Chondrocyte (in vitro differentiated cells): ENCODE data around the gene MRPL47. TPM values are rescaled to one million over a fixed set of nuclear protein-coding genes. Genes with fewer than 3 reads are reported as not detected.

Experiments
- DNase-seq: peaks from one replicate; pipeline ENCODE4 v3.0.0; 2021; ENCODE audit warnings: mixed read lengths, low spot score
- H3K27ac Mint-ChIP-seq: one replicate; pipeline ENCODE4 v1.8.0; 2021; ENCODE audit warnings: mild to moderate bottlenecking, moderate library complexity, mixed read lengths; ENCODE audit not compliant: unreplicated experiment
- H3K27me3 Mint-ChIP-seq: 2 replicates; pipeline ENCODE4 v1.8.0; 2021; ENCODE audit warnings: low read depth, mixed read lengths
- H3K36me3 Mint-ChIP-seq: 2 replicates; pipeline ENCODE4 v1.8.0; 2021; ENCODE audit warnings: low read depth, mixed read lengths
- H3K4me1 Mint-ChIP-seq: 2 replicates; pipeline ENCODE4 v1.8.0; 2021; ENCODE audit warnings: low read depth, mild to moderate bottlenecking, mixed read lengths
- H3K4me3 Mint-ChIP-seq: one replicate; pipeline ENCODE4 v1.8.0; 2021; ENCODE audit warnings: mild to moderate bottlenecking, moderate library complexity, mixed read lengths; ENCODE audit not compliant: unreplicated experiment
- H3K9me3 Mint-ChIP-seq: 2 replicates; pipeline ENCODE4 v1.8.0; 2021; ENCODE audit warnings: low read depth, mixed read lengths
- long read RNA-seq: library from polyadenylated mRNA; stranded (forward); transcript quantifications from one replicate; pipeline ENCODE4 v2.0.0, GENCODE V29; 2021
- total RNA-seq: library from RNA; stranded (reverse); gene quantifications from 3 replicates; pipeline ENCODE4 v1.2.1, GENCODE V29; 2021
- TF ChIP-seq, protein P1 (sequence below): fragments of 200-600 bp; sonication (generic); IDR thresholded peaks from 2 replicates; pipeline ENCODE4 v1.5.0; 2021; ENCODE audit warnings: antibody characterized with exemption, mild to moderate bottlenecking, moderate library complexity

Gene MRPL47
- 30.6 to 34.0 TPM (median 32.5 TPM) in 3 replicates for total RNA-seq
- long read RNA-seq, transcript MRPL47-203 (7 exons, 1,370 nt), result major isoform, 43 of 50 reads
- long read RNA-seq, partial matches to known transcripts, result 1 of 50 reads
- long read RNA-seq, other reads (novel, unspliced or antisense), result 3 of 50 reads

DNA sequence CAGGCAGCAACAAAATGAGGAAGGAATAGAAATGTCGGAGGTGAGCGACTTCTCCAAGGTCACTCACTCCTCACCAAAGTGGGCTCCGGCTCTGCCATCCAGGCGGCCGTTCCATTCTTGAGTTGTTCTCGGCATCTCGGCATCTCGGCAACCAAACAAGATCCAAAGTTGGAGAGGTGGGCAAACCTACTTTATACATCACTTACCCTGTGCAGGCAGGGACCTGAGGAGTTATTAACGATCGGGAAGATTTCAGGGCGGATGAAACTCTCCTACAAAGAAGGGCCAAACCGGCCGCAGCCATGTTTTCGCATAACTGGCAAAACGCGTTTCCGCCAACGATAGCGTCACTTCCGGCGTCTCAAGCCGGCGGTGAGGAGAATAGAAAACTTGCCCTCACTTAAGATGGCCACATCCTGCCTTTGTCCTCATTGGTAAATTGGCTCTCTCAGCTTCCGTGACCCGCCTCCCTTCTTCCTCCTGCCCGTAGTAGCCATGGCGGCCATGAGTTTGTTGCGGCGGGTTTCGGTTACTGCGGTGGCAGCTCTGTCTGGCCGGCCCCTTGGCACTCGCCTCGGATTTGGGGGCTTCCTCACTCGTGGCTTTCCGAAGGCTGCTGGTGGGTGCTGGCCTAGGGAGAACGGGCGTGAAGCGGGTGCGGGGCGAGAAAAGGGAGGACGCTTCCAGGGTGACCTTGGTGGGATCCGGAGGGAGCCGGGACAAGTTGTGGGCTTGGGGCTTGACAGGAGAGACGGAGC, at the start of gene MRPL47, which contains the start of gene NDUFB5:
TSS of gene MRPL47 (minus strand) at position 318 of the 758 bp plus-strand sequence. CDS start at position 304, 14 bp downstream.
TSS of gene NDUFB5 (plus strand) at position 474 of the 758 bp plus-strand sequence. CDS start at position 496, 22 bp downstream.
- Mint-ChIP-seq H3K4me3 (peak within 1 kb of the TSS; percentile 99), H3K9me3 (no peaks in the 10 kb centered on the region), H3K27ac (peak within 1 kb of the TSS; percentile 100), H3K36me3 (peaks cover 13% of the 10 kb centered on the region), H3K4me1 (peaks cover 27% of the 10 kb centered on the region), H3K27me3 (no peaks in the 10 kb centered on the region)
- DNase-seq, result peak; percentile 93
- TF ChIP-seq, protein P1, sequence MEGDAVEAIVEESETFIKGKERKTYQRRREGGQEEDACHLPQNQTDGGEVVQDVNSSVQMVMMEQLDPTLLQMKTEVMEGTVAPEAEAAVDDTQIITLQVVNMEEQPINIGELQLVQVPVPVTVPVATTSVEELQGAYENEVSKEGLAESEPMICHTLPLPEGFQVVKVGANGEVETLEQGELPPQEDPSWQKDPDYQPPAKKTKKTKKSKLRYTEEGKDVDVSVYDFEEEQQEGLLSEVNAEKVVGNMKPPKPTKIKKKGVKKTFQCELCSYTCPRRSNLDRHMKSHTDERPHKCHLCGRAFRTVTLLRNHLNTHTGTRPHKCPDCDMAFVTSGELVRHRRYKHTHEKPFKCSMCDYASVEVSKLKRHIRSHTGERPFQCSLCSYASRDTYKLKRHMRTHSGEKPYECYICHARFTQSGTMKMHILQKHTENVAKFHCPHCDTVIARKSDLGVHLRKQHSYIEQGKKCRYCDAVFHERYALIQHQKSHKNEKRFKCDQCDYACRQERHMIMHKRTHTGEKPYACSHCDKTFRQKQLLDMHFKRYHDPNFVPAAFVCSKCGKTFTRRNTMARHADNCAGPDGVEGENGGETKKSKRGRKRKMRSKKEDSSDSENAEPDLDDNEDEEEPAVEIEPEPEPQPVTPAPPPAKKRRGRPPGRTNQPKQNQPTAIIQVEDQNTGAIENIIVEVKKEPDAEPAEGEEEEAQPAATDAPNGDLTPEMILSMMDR, result no peak

DNA sequence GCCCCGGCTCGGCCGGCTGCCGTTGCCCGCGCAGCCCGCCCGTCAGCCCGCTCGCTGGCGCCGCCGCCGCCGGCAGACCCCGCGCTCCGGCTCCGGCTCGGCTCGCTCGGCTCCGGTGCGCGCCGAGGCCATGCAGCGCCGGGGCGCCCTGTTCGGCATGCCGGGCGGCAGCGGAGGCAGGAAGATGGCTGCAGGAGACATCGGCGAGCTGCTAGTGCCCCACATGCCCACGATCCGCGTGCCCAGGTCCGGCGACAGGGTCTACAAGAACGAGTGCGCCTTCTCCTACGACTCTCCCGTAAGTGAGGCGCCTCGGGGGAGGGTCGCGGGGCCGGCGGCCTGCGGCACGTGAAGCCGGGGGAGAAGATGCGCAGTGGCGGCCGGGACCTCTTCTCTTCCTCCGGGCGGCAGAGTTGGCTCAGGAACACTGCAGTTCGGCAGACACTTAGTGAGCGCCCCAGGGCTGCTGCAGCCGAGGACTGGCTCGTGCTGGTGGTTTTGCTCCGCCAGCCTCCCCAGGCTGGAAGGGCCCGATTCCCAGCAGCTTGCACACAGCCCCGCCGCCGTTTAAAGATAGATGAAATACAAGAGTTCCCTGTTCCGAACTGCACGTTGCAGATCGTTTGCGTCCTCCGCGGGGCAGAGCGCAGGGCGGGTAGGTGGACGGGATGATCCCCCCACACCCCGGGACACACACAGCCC, 48.8 kb upstream of the MRPL47 start:
- TF ChIP-seq, protein P1, result peak; percentile 59
- H3K27ac Mint-ChIP-seq, result peak overlapping the region; percentile 95
- no peaks in the 10 kb centered on the region for H3K27me3 Mint-ChIP-seq
- no peaks in the 10 kb centered on the region for H3K36me3 Mint-ChIP-seq
- H3K9me3 Mint-ChIP-seq, result no peaks in the 10 kb centered on the region
- H3K4me1 Mint-ChIP-seq, result peaks cover 35% of the 10 kb centered on the region
- peak; percentile 94 for DNase-seq
- peak overlapping the region; percentile 92 for H3K4me3 Mint-ChIP-seq

GRCh38 chr3:179652447-179653095, 48.1 kb upstream of the MRPL47 start, which contains the start of gene USP13:
TSS of gene USP13 (plus strand) at chr3:179653040. CDS start at chr3:179653226, 186 bp downstream.
- no peaks in the 10 kb centered on the region for H3K9me3 Mint-ChIP-seq
- H3K4me1 Mint-ChIP-seq, result peaks cover 34% of the 10 kb centered on the region
- H3K27ac Mint-ChIP-seq, result peak within 1 kb of the TSS; percentile 95
- H3K4me3 Mint-ChIP-seq, result peak within 1 kb of the TSS; percentile 92
- no peak for DNase-seq
- TF ChIP-seq, protein P1, result peak; percentile 13
- no peaks in the 10 kb centered on the region for H3K27me3 Mint-ChIP-seq
- H3K36me3 Mint-ChIP-seq, result no peaks in the 10 kb centered on the region

DNA sequence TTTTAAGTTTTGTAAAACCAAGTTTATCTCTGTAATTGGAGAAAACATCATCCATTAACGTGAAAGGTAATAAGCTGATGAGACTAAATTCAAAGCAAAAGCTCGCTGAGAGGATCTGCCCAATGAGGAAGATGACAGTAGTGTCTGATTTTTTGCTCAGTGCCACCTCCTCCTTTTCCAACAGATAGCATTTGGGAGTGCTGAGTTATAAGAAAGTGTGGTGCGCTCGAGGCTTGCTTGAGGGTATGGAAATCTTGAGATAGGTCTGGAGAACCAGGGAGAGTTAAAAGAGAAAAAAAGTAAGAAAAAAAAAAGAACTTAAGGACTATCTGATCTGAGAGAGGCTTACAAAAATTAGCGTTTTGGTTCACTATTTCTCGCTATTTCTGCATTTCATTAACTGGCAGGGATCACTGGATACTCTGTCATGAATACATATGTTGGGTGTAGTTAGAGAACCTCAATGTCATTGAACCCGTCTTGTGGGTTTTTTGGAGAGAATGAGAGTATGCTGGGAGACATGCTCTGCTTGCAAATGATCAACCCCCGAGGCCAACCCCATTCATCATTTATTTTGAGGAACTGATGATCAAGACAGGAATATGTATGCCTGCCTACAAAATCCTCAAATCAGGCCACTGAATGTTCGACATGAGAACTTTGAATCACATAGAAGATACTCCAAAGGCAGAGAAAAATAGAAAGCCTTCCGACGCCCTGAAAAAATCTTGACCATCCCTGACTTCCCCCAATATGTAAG, 47.4 kb upstream of the MRPL47 start:
- H3K4me1 Mint-ChIP-seq, result peaks cover 34% of the 10 kb centered on the region
- no peaks in the 10 kb centered on the region for H3K36me3 Mint-ChIP-seq
- no peaks in the 10 kb centered on the region for H3K9me3 Mint-ChIP-seq
- H3K4me3 Mint-ChIP-seq, result peak overlapping the region; percentile 92
- H3K27me3 Mint-ChIP-seq, result no peaks in the 10 kb centered on the region
- H3K27ac Mint-ChIP-seq, result peak overlapping the region; percentile 63
- DNase-seq, result no peak
- TF ChIP-seq, protein P1, result no peak
